ENCODE data around the gene ERAL1.

DNA sequence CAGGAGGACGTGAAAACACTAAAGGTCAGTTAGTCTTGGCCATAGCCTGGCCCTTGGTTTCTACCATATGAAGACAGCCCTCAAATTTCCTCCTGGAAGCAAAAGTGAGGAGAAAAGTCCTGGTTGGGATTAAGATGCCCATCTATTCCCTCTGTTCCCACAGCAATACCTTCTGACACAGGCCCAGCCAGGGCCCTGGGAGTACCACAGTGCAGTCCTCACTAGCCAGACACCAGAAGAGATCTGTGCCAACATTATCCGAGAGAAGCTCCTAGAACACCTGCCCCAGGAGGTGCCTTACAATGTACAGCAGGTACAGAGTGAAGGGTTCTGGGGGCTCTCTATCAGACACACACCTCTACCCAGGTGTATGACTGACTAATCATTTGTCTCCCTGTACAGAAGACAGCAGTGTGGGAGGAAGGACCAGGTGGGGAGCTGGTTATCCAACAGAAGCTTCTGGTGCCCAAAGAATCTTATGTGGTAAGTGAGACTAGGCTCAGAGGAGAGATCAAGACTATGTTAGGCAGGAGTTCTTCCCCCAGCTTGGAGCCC is 4.1 kb downstream of the ERAL1 start:
- TF ChIP-seq, protein P1, sequence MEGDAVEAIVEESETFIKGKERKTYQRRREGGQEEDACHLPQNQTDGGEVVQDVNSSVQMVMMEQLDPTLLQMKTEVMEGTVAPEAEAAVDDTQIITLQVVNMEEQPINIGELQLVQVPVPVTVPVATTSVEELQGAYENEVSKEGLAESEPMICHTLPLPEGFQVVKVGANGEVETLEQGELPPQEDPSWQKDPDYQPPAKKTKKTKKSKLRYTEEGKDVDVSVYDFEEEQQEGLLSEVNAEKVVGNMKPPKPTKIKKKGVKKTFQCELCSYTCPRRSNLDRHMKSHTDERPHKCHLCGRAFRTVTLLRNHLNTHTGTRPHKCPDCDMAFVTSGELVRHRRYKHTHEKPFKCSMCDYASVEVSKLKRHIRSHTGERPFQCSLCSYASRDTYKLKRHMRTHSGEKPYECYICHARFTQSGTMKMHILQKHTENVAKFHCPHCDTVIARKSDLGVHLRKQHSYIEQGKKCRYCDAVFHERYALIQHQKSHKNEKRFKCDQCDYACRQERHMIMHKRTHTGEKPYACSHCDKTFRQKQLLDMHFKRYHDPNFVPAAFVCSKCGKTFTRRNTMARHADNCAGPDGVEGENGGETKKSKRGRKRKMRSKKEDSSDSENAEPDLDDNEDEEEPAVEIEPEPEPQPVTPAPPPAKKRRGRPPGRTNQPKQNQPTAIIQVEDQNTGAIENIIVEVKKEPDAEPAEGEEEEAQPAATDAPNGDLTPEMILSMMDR (IDR thresholded peaks at IDR 0.05; ENCODE audit: low read depth, low read length) = no peak
- TF ChIP-seq POLR2A (IDR thresholded peaks at IDR 0.05; ENCODE audit: extremely low read depth, insufficient read length) (no peak), MYC (IDR thresholded peaks at IDR 0.05; ENCODE audit: low read depth, low read length) (no peak)
- TF ChIP-seq, protein P2, sequence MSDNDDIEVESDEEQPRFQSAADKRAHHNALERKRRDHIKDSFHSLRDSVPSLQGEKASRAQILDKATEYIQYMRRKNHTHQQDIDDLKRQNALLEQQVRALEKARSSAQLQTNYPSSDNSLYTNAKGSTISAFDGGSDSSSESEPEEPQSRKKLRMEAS (IDR thresholded peaks at IDR 0.05; ENCODE audit: low read depth, low read length) = no peak

Measured in NB4 (cell line).